Measurements from ENCODE around the gene DISC1. TPM values are rescaled to one million over a fixed set of nuclear protein-coding genes. Genes with fewer than 3 reads are reported as not detected.

The DISC1 gene
- total RNA-seq = 2.7 and 5.0 TPM in 2 replicates

DNA sequence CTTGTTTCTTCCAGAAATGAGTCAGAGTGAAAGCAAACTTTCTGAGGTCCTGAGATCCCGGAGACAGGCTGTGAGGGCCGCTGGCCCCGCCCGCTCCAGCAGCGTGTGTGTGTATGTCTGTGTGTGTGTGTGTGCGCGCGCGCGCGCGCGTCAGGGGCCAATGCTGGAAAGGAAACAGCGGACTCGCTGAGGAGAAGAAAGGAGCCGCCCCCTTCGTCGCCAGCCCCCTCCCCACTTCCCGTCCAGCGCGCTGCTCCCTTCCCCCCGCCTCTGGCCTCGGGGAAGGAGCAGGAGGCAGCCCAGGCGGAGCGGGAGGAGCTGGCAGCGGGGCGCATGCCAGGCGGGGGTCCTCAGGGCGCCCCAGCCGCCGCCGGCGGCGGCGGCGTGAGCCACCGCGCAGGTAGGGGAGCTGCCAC, at the start of gene DISC1:
DISC1 (plus strand) TSS at position 256 of the 416 bp plus-strand sequence; CDS start at position 334, 78 bp downstream.

Other genes starting within 250 kb of the DISC1 start
- gene EGLN1, start 204.5 kb upstream of the DISC1 start, total RNA-seq = 30.3 and 36.3 TPM in 2 replicates
- gene TSNAX, start 98.1 kb upstream of the DISC1 start, total RNA-seq = 31.3 and 41.9 TPM in 2 replicates